ENCODE measurements around the gene MERTK. TPM values are rescaled to one million over a fixed set of nuclear protein-coding genes. Genes with fewer than 3 reads are reported as not detected.
"Not testable (repeated sequence)": the region's sequence is repeated elsewhere in the genome, so short reads cannot be mapped to it uniquely, and the experiment has no call there.

MERTK gene
- total RNA-seq, 1 donor from 2014 or later = 20.7 TPM

DNA sequence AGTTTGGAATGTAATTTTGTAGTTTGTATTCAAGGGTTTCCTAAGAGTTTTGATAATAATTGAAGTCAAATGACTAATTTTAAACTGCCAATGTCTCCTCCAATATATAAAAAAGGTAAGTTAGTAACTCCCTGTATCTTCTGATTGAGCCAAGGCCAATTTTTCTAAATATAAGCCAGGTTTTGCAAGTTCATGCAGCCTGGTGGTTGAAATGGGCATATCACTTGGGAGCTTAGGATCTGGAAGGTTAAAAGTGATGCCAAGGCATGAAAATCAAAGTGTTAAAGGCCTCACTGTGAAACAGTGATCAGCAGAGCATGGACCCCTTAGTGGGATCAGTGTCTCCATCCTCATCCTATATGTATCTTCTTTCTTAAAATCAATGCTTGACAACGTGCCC lies 60.5 kb downstream of the MERTK start:
- no peak for TF ChIP-seq CTCF (IDR thresholded peaks at IDR 0.05)
- Histone ChIP-seq H3K27ac (no peak overlapping the region), H3K4me1 (no peaks in the 10 kb centered on the region), H3K36me3 (no peaks in the 10 kb centered on the region), H3K4me3 (no peak overlapping the region), H3K9me3 (no peaks in the 10 kb centered on the region), H3K27me3 (ENCODE audit: low read depth) (no peaks in the 10 kb centered on the region)
- ATAC-seq = no peak
- no peak for DNase-seq
- intact Hi-C loops (cut with DNase I) = no loop called here

- H3K27ac ChIP-seq = no peak overlapping the region
- H3K4me1 ChIP-seq = no peaks in the 10 kb centered on the region
- H3K36me3 ChIP-seq = no peaks in the 10 kb centered on the region
- ATAC-seq = no peak
- no peak for DNase-seq
- H3K9me3 ChIP-seq = no peaks in the 10 kb centered on the region
- H3K4me3 ChIP-seq = no peak overlapping the region
- TF ChIP-seq CTCF (IDR thresholded peaks at IDR 0.05) = no peak
- intact Hi-C loops (cut with DNase I) = no loop called here
- H3K27me3 ChIP-seq (ENCODE audit: low read depth) = no peaks in the 10 kb centered on the region
Measured at GRCh38 chr2:111961663-111962062, 63.3 kb downstream of the MERTK start.

GRCh38 chr2:111963086-111963485 lies 64.7 kb downstream of the MERTK start:
- H3K27me3 ChIP-seq (ENCODE audit: low read depth); H3K36me3 ChIP-seq; H3K4me3 ChIP-seq; H3K27ac ChIP-seq; DNase-seq; H3K4me1 ChIP-seq; H3K9me3 ChIP-seq; ATAC-seq; intact Hi-C loops (cut with DNase I): not testable (repeated sequence)

- H3K9me3 ChIP-seq; H3K27ac ChIP-seq; intact Hi-C loops (cut with DNase I); ATAC-seq; DNase-seq; H3K27me3 ChIP-seq (ENCODE audit: low read depth); H3K4me1 ChIP-seq; H3K36me3 ChIP-seq; H3K4me3 ChIP-seq: not testable (repeated sequence)
Measured at GRCh38 chr2:111963508-111963907, 65.1 kb downstream of the MERTK start.

GRCh38 chr2:111965062-111965461 lies 66.7 kb downstream of the MERTK start:
- no peaks in the 10 kb centered on the region for H3K4me1 ChIP-seq
- no peaks in the 10 kb centered on the region for H3K9me3 ChIP-seq
- no peak for DNase-seq
- H3K27ac ChIP-seq = no peak overlapping the region
- H3K36me3 ChIP-seq = peaks cover 13% of the 10 kb centered on the region
- intact Hi-C loops (cut with DNase I) = no loop called here
- H3K27me3 ChIP-seq (ENCODE audit: low read depth) = no peaks in the 10 kb centered on the region
- no peak for ATAC-seq
- no peak overlapping the region for H3K4me3 ChIP-seq
- TF ChIP-seq CTCF (IDR thresholded peaks at IDR 0.05) = no peak

DNA sequence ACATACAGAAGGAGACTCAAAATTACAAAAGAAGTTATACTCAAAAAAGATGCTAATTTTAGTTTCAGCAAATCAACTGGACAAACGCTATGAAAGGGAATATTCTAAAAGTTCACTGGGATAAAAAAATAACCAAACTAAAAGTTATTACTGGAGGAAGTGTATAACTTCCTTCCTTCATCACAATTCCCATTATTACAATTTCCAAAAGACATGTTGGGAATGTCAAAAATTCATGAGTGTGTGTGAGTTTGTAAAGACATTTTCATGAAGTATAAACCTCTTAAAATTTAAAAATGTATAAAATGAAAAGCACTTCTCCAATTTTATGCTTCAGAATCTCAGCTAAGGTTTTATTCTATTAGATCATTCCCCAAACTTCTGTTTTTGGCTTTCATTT lies 67.8 kb downstream of the MERTK start:
- intact Hi-C loops (cut with DNase I) = no loop called here
- Histone ChIP-seq H3K27me3 (ENCODE audit: low read depth) (no peaks in the 10 kb centered on the region), H3K36me3 (peaks cover 13% of the 10 kb centered on the region), H3K4me3 (no peak overlapping the region), H3K4me1 (no peaks in the 10 kb centered on the region), H3K9me3 (no peaks in the 10 kb centered on the region), H3K27ac (no peak overlapping the region)
- no peak for ATAC-seq
- no peak for DNase-seq
- TF ChIP-seq CTCF (IDR thresholded peaks at IDR 0.05) = no peak

DNA sequence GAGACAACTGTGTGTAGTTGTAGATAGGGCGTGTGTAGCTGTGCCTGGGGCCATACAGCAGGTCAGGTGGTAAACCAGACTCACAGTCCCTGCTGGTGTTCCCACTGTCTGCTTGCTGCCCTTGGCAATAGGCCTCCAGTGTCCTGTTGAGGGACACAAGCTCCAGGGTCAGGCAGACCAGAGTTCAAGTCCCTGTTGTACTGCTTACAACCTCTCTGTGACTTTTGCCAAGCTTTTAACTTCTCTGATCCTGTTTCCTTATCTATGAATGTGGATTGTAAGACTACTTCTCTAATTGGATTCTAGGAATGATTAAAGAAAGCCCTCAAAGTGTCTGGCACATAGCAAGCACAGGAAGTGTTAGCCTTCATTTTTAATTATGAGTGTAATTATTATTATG lies 68.6 kb downstream of the MERTK start:
- DNase-seq = no peak
- no peak for TF ChIP-seq CTCF (IDR thresholded peaks at IDR 0.05)
- no peak overlapping the region for H3K27ac ChIP-seq
- no peaks in the 10 kb centered on the region for H3K4me1 ChIP-seq
- intact Hi-C loops (cut with DNase I) = no loop called here
- no peak overlapping the region for H3K4me3 ChIP-seq
- H3K27me3 ChIP-seq (ENCODE audit: low read depth) = no peaks in the 10 kb centered on the region
- H3K36me3 ChIP-seq = peaks cover 13% of the 10 kb centered on the region
- peak in 1 of 2 donors; percentile 32 for ATAC-seq
- H3K9me3 ChIP-seq = no peaks in the 10 kb centered on the region
